IPS DF 6.9 (cell line): Measurements from ENCODE around the gene OR1F1.
"Not testable (repeated sequence)": the region's sequence is repeated elsewhere in the genome, so short reads cannot be mapped to it uniquely, and the experiment has no call there.

Experiments
- DNase-seq: peaks from one replicate; pipeline ENCODE4 v3.0.0-alpha.2; 2013; ENCODE audit warnings: low read depth, low spot score
- H3K27ac ChIP-seq: one replicate; pipeline ENCODE4 v1.5.1; 2013; ENCODE audit warnings: low read length, control low read depth
- H3K27me3 ChIP-seq: 2 replicates; pipeline ENCODE4 v1.6.1; 2013; ENCODE audit warnings: mild to moderate bottlenecking, low read length; ENCODE audit not compliant: control insufficient read depth, insufficient read depth
- H3K36me3 ChIP-seq: 2 replicates; pipeline ENCODE4 v1.6.1; 2013; ENCODE audit warnings: low read length; ENCODE audit not compliant: control insufficient read depth, insufficient read depth
- H3K4me1 ChIP-seq: 2 replicates; pipeline ENCODE4 v1.6.1; 2013; ENCODE audit warnings: low read length; ENCODE audit not compliant: control insufficient read depth, insufficient read depth
- H3K4me3 ChIP-seq: 2 replicates; pipeline ENCODE4 v1.5.1; 2013; ENCODE audit warnings: mild to moderate bottlenecking, low read length
- H3K9me3 ChIP-seq: 2 replicates; pipeline ENCODE4 v1.6.1; 2013; ENCODE audit warnings: low read length, inconsistent platforms; ENCODE audit not compliant: control insufficient read depth, insufficient read depth
- WGBS: extraction: QIAGEN DNeasy Blood & Tissue Kit; methylation state at CpG from one replicate; pipeline ENCODE4 v1.1.7; 2013; ENCODE audit warnings: mixed read lengths, missing lambda C conversion rate; ENCODE audit not compliant: insufficient read length, insufficient coverage; 5-methylcytosine and 5-hydroxymethylcytosine counted together

Gene OR1F1

DNA sequence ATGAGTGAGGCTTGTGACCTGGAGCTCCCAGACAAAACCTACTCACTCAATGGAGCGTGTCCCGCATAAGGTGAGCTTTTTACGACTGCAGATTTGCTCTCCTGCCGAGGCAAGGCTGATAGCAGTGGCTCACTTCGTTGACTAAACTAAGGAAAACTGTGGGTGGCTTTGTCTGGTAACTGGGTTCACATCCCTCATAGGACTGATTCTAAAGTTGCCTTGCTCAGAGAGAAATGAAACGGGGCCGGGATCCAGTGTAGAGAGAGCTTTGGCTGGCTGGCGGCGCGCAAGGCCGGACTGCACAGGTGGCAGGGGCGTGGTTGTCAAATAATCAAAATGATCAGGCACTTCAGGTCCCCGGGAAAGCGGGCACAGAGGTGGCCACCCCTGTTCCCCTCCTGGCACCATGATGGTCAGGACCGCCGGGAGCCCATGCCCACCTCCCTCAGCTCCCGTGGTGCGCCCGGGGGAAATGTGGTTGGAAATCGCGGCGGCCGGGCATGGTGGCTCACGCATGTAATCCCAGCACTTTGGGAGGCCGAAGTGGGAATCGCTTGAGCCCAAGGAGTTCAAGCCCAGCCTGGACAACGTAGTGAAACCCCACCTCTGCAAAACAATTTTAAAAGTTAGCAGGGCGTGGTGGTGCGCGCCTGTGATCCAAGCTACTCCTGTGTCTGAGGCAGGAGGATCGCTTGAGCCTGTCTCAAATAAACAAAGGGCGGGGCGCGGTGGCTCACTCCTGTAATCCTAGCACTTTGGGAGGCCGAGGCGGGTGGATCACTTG lies 26.6 kb upstream of the OR1F1 start:
- H3K27ac ChIP-seq, result no peak overlapping the region
- no peak overlapping the region for H3K4me3 ChIP-seq
- no peaks in the 10 kb centered on the region for H3K9me3 ChIP-seq
- no CpG with 5 or more reads among the region's 36 CpGs for WGBS
- H3K4me1 ChIP-seq, result no peaks in the 10 kb centered on the region; the same call in none of the 2 replicates
- no peaks in the 10 kb centered on the region for H3K36me3 ChIP-seq
- no peak for DNase-seq
- peaks cover 3% of the 10 kb centered on the region; the same call in 1 of the 2 replicates for H3K27me3 ChIP-seq

- DNase-seq, result no peak
- WGBS, result no CpG with 5 or more reads among the region's 37 CpGs
These were observed 23.6 kb upstream of the OR1F1 start for GRCh38 chr16:3164121-3164991.

DNA sequence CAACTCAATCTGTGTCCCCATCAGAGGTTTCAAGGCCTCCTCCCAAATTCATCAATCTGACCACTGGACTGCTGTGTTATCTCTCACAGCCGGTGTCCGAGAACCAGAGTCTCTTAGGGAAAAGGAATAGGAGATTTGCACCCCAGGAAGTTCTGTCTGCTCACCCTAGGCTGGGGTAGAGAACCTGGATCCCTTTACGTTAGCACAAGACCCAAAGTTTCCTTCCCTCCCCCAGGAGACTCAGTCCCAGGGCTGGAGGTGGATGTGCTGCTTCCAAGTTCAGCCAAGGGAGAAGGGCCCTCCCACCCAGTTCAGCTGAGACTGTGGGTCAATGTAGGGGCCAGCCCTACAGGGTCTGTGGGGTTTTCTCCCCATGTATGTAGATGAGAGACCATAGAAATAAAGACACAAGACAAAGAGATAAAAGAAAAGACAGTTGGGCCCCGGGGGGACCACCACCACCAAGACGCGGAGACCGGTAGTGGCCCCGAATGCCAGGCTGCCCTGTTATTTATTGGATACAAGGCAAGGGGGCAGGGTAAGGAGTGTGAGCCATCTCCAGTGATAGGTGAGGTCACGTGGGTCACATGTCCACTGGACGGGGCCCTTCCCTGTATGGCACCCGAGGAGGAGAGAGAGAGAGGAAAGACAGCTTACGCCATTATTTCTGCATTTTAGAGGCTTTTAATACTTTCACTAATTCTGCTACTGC lies 22.7 kb upstream of the OR1F1 start:
- H3K9me3 ChIP-seq, result no peaks in the 10 kb centered on the region
- H3K36me3 ChIP-seq, result no peaks in the 10 kb centered on the region
- no peak overlapping the region for H3K27ac ChIP-seq
- WGBS, result no CpG with 5 or more reads among the region's 12 CpGs
- H3K27me3 ChIP-seq, result no peaks in the 10 kb centered on the region
- H3K4me1 ChIP-seq, result no peaks in the 10 kb centered on the region
- no peak overlapping the region for H3K4me3 ChIP-seq
- DNase-seq, result no peak

More at GRCh38 chr16:3164121-3164991, 23.6 kb upstream of the OR1F1 start:
- H3K4me3 ChIP-seq, result no peak overlapping the region
- H3K9me3 ChIP-seq, result no peaks in the 10 kb centered on the region
- no peak overlapping the region for H3K27ac ChIP-seq
- no peaks in the 10 kb centered on the region for H3K36me3 ChIP-seq
- H3K4me1 ChIP-seq, result no peaks in the 10 kb centered on the region
- no peaks in the 10 kb centered on the region for H3K27me3 ChIP-seq

- Histone ChIP-seq H3K36me3 (no peaks in the 10 kb centered on the region), H3K9me3 (no peaks in the 10 kb centered on the region), H3K4me1 (no peaks in the 10 kb centered on the region), H3K27me3 (no peaks in the 10 kb centered on the region), H3K4me3 (no peak overlapping the region), H3K27ac (no peak overlapping the region)
- no peak for DNase-seq
- no CpG with 5 or more reads among the region's 1 CpG for WGBS
These were observed 21.5 kb upstream of the OR1F1 start for GRCh38 chr16:3166505-3166886.

GRCh38 chr16:3168729-3169128 lies 19.3 kb upstream of the OR1F1 start:
- not testable (repeated sequence) for H3K27ac ChIP-seq, H3K27me3 ChIP-seq

DNA sequence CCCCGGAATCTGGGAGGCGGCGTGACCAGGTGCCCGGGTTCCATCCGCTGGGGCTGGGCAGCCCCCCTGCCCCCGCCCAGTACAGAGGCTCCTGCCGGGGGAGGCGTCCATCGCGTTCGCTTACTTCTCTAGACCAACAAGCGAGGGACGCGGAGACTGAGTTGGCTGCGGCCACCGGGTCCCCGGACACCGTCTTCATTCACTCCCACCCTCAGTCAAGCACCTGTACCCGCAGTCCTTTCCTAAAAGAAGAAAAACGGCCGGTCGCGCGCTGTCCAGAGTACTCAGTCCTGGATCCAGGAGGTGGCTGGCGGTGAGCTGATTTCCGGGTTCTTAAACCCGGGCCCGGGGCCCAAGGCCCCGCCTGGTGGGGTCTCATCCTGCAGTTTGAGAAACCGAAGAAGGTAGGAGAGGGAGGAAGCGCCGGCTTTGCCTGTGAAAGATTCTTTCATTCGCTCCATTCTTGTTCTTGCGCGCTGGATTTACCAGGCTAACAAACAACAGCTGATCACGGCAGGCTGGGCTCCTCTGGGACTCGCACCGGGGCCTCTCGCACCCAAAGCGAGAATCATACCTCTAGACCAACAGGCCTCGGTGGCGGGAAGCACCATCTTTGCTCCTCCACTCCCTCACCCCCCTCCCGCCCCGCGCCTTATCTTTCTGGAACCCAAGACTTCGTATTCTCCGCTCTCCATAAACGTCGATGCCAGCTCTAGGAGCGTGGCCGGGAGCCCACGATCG lies 17.4 kb upstream of the OR1F1 start:
- H3K27me3 ChIP-seq, result no peaks in the 10 kb centered on the region
- WGBS, result no CpG with 5 or more reads among the region's 53 CpGs
- DNase-seq, result no peak
- H3K4me3 ChIP-seq, result peak overlapping the region; percentile 39; the same call in 1 of the 2 replicates
- H3K27ac ChIP-seq, result no peak overlapping the region
- no peaks in the 10 kb centered on the region for H3K36me3 ChIP-seq
- no peaks in the 10 kb centered on the region for H3K4me1 ChIP-seq
- H3K9me3 ChIP-seq, result no peaks in the 10 kb centered on the region

More at GRCh38 chr16:3168729-3169128, 19.3 kb upstream of the OR1F1 start:
- H3K9me3 ChIP-seq, H3K4me3 ChIP-seq, H3K36me3 ChIP-seq, DNase-seq, H3K4me1 ChIP-seq: not testable (repeated sequence)
- no CpG with 5 or more reads among the region's 7 CpGs for WGBS

- Histone ChIP-seq H3K27me3 (no peaks in the 10 kb centered on the region), H3K27ac (no peak overlapping the region), H3K4me3 (peak overlapping the region; percentile 39; the same call in 1 of the 2 replicates), H3K9me3 (no peaks in the 10 kb centered on the region), H3K36me3 (no peaks in the 10 kb centered on the region), H3K4me1 (no peaks in the 10 kb centered on the region)
- WGBS, result no CpG with 5 or more reads among the region's 35 CpGs
- no peak for DNase-seq
These were observed 16.7 kb upstream of the OR1F1 start for GRCh38 chr16:3171181-3171854.

DNA sequence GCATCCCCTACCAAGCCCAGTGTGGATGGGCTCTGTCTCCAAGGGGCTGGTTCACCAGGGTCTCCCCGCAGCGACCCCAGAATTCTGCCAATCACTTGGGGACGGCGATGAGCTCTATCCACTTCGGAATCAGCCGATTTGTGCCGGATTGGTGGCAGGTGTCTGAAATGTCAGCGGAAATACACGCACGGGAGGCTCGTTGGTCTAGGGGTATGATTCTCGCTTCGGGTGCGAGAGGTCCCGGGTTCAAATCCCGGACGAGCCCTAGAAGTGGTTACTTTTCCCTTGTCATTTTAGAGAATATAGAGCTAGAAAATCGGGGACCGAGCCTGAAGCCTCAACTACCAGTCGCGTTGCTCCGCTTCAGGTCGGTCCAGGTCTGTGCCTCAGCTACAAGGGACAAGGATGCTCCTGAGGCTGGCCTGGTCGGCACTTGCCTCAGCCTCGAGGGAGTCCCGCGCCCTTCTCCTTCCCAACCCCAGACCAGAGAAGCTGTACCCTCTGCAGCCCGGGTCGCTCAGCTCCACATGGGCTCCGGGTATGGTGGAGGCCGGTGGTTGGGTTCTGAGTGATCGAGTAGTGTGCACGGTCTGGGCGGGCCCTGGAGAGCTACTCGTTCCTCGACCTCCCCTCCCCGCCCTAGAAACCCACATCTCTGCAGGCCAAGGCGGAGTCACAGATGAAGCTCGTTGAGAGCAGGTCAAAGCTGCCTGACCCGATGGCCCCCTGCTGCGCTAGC lies 16.0 kb upstream of the OR1F1 start:
- Histone ChIP-seq H3K27ac (no peak overlapping the region), H3K36me3 (no peaks in the 10 kb centered on the region), H3K4me3 (peak overlapping the region; percentile 39; the same call in 1 of the 2 replicates), H3K27me3 (no peaks in the 10 kb centered on the region), H3K9me3 (no peaks in the 10 kb centered on the region), H3K4me1 (no peaks in the 10 kb centered on the region)
- DNase-seq, result no peak
- no CpG with 5 or more reads among the region's 41 CpGs for whole genome bisulfite sequencing
